ENCODE measurements around the gene CSDE1. TPM values are rescaled to one million over a fixed set of nuclear protein-coding genes. Genes with fewer than 3 reads are reported as not detected.
A peak's percentile ranks its signal among the peaks of the same experiment; 100 is the strongest.
"Not testable (repeated sequence)": the region's sequence is repeated elsewhere in the genome, so short reads cannot be mapped to it uniquely, and the experiment has no call there.

Gene CSDE1
- total RNA-seq, 4 donors from 2014 or later, result 548 to 1,437 (median 734) TPM

- intact Hi-C loops (cut with DNase I), result loop anchor here (5.0 kb wide), 1 partner anchor 173 kb away; the partner anchor contains the start of gene BCAS2
- H3K4me3 ChIP-seq (replicated peaks in 1 of 3), result no peak overlapping the region
- H3K4me1 ChIP-seq, result peaks cover 35 to 74% of the 10 kb centered on the region in 2 donors
- H3K27ac ChIP-seq, result no peak overlapping the region
- no peaks in the 10 kb centered on the region for H3K36me3 ChIP-seq
- H3K9me3 ChIP-seq, result no peaks in the 10 kb centered on the region
- TF ChIP-seq POLR2A (IDR thresholded peaks at IDR 0.05), result no peak
- 56 to 69% methylated on average over 7 of the region's 7 CpGs for WGBS, 2 donors
- no peak for DNase-seq
- no peaks in the 10 kb centered on the region for H3K27me3 ChIP-seq
Observed at GRCh38 chr1:114755006-114755931, 2.5 kb downstream of the CSDE1 start.

- H3K27ac ChIP-seq; DNase-seq; H3K4me3 ChIP-seq (replicated peaks in 1 of 3); H3K27me3 ChIP-seq; intact Hi-C loops (cut with DNase I); H3K9me3 ChIP-seq: not testable (repeated sequence)
- WGBS, 2 donors, result 74 to 91% methylated on average over 6 of the region's 6 CpGs
- H3K36me3 ChIP-seq, result peaks cover 0 to 10% of the 10 kb centered on the region in 2 donors
- peaks cover 45 to 84% of the 10 kb centered on the region in 2 donors for H3K4me1 ChIP-seq
Observed at GRCh38 chr1:114753702-114754101, 4.1 kb downstream of the CSDE1 start.

- intact Hi-C loops (cut with DNase I), result no loop called here
- WGBS, 2 donors, result 67 to 70% methylated on average over 4 of the region's 4 CpGs
- Histone ChIP-seq H3K4me1 (peaks cover 41 to 79% of the 10 kb centered on the region in 2 donors), H3K27me3 (no peaks in the 10 kb centered on the region), H3K27ac (no peak overlapping the region), H3K9me3 (no peaks in the 10 kb centered on the region), H3K4me3 (replicated peaks in 1 of 3) (no peak overlapping the region), H3K36me3 (peaks cover 0 to 13% of the 10 kb centered on the region in 2 donors)
- no peak for DNase-seq
- TF ChIP-seq CTCF (IDR thresholded peaks at IDR 0.05) (no peak), POLR2A (IDR thresholded peaks at IDR 0.05) (no peak)
Observed at GRCh38 chr1:114753143-114753542, 4.6 kb downstream of the CSDE1 start.

- Histone ChIP-seq H3K36me3 (peaks cover 0 to 18% of the 10 kb centered on the region in 2 donors), H3K4me1 (peaks cover 30 to 66% of the 10 kb centered on the region in 2 donors), H3K27ac (peak overlapping the region in 1 of 3 donors; percentile 14), H3K27me3 (no peaks in the 10 kb centered on the region), H3K4me3 (replicated peaks in 1 of 3) (no peak overlapping the region), H3K9me3 (no peaks in the 10 kb centered on the region)
- intact Hi-C loops (cut with DNase I), result no loop called here
- peak; percentile 36 to 55 for DNase-seq
- TF ChIP-seq CTCF (IDR thresholded peaks at IDR 0.05) (no peak), POLR2A (IDR thresholded peaks at IDR 0.05) (no peak)
- WGBS, 2 donors, result 39 to 48% methylated on average over 5 of the region's 5 CpGs
Observed at GRCh38 chr1:114750780-114751179, 7.0 kb downstream of the CSDE1 start.

- Histone ChIP-seq H3K4me3 (replicated peaks in 1 of 3) (no peak overlapping the region), H3K27me3 (no peaks in the 10 kb centered on the region), H3K9me3 (no peaks in the 10 kb centered on the region), H3K4me1 (peaks cover 30 to 57% of the 10 kb centered on the region in 2 donors), H3K36me3 (peaks cover 0 to 18% of the 10 kb centered on the region in 2 donors), H3K27ac (peak overlapping the region in 1 of 3 donors; percentile 11)
- WGBS, 2 donors, result 27 to 38% methylated on average over 5 of the region's 5 CpGs
- TF ChIP-seq CTCF (IDR thresholded peaks at IDR 0.05) (no peak), POLR2A (IDR thresholded peaks at IDR 0.05) (no peak)
- intact Hi-C loops (cut with DNase I), result no loop called here
- peak in 1 of 2 donors; percentile 14 for DNase-seq
Observed at GRCh38 chr1:114749835-114750234, 7.9 kb downstream of the CSDE1 start.

Measured in thyroid gland (tissue), 4 donors.